ENCODE results near the gene BMP2K.
"Not testable (repeated sequence)": the region's sequence is repeated elsewhere in the genome, so short reads cannot be mapped to it uniquely, and the experiment has no call there.

BMP2K gene

GRCh38 chr4:78796526-78796925 lies 20.4 kb downstream of the BMP2K start:
- DNase-seq = no peak

- DNase-seq = no peak
Observed at GRCh38 chr4:78797777-78798284, 21.7 kb downstream of the BMP2K start.

GRCh38 chr4:78799551-78800495 lies 23.7 kb downstream of the BMP2K start:
- no peak for DNase-seq

- DNase-seq = no peak
Observed at GRCh38 chr4:78800965-78801364, 24.8 kb downstream of the BMP2K start.

GRCh38 chr4:78803983-78804382 lies 27.8 kb downstream of the BMP2K start:
- DNase-seq = no peak

- DNase-seq = no peak
Observed at GRCh38 chr4:78806943-78807460, 30.9 kb downstream of the BMP2K start.

- no peak for DNase-seq
Observed at GRCh38 chr4:78809295-78809694, 33.1 kb downstream of the BMP2K start.

- DNase-seq = no peak
Observed at GRCh38 chr4:78809928-78810835, 34.0 kb downstream of the BMP2K start.

- DNase-seq = no peak
Observed at GRCh38 chr4:78811034-78811433, 34.9 kb downstream of the BMP2K start.

GRCh38 chr4:78818530-78819079 lies 42.5 kb downstream of the BMP2K start:
- DNase-seq = no peak

GRCh38 chr4:78824001-78824400 lies 47.9 kb downstream of the BMP2K start:
- DNase-seq = no peak

GRCh38 chr4:78827191-78827590 lies 51.0 kb downstream of the BMP2K start:
- DNase-seq = no peak

GRCh38 chr4:78829296-78829695 lies 53.1 kb downstream of the BMP2K start:
- DNase-seq = no peak

GRCh38 chr4:78839676-78840075 lies 63.5 kb downstream of the BMP2K start:
- DNase-seq = not testable (repeated sequence)

- DNase-seq = not testable (repeated sequence)
Observed at GRCh38 chr4:78840286-78840685, 64.1 kb downstream of the BMP2K start.

GRCh38 chr4:78845472-78845871 lies 69.3 kb downstream of the BMP2K start:
- DNase-seq = no peak

- no peak for DNase-seq
Observed at GRCh38 chr4:78846258-78846657, 70.1 kb downstream of the BMP2K start.

- no peak for DNase-seq
Observed at GRCh38 chr4:78862314-78862737, 86.2 kb downstream of the BMP2K start.

- DNase-seq = no peak
Observed at GRCh38 chr4:78863254-78863869, 87.2 kb downstream of the BMP2K start.

- DNase-seq = no peak
Observed at GRCh38 chr4:78863991-78864390, 87.8 kb downstream of the BMP2K start.

GRCh38 chr4:78864405-78865024 lies 88.4 kb downstream of the BMP2K start:
- DNase-seq = peak; percentile 70

GRCh38 chr4:78865451-78865850 lies 89.3 kb downstream of the BMP2K start:
- no peak for DNase-seq

All from CD4-positive, alpha-beta T cell treated with Interleukin-4 for 4 hours (primary cell).